T-helper 1 cell treated with Interleukin-12 subunit alpha and Interleukin-12 subunit beta and Interleukin-4 antibody, amounts not matched to agents 30 ng/mL and 1 ng/mL, for 36 hours (primary cell): ENCODE data around the gene SLC45A3. TPM values are rescaled to one million over a fixed set of nuclear protein-coding genes. Genes with fewer than 3 reads are reported as not detected.

Source experiments
- intact Hi-C: fragments of 100-400 bp; cut with micrococcal nuclease; formaldehyde crosslinking; loops from one replicate; pipeline ENCODE4 v1.15.1; 2024
- total RNA-seq: library from RNA; stranded (reverse); gene quantifications from 2 replicates; pipeline ENCODE4 v1.2.3, GENCODE V29; 2022

The SLC45A3 gene
- total RNA-seq, 1 donor from 2014 or later: 0.27 TPM

- intact Hi-C loops: no loop called here
Observed at GRCh38 chr1:205612104-205612503, 68.2 kb downstream of the SLC45A3 start.

DNA sequence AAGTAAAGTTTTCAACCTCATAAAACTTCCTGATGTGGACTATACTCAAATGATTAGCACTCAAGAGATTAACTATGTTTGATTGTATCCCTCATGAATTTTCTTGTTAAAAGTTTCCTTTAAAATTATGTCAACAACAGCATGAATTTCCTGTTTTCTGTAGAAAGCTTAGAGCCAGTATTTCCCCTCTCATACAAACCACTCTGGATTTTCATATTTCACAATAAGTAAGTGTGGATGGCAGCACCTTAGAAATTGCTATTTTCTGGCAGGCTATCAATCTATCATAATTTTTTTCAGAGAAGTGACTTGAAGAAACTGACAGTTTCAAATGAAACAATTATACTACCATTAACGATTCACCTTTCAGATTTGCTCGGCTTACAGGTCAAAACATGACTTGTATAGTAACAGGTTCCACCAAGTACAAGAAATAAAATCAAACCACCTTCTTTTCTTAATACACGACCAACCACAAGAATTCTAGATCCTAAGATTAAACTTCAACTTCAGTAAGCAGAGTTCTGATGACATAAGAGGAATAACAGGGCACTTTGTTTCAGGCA, 69.3 kb downstream of the SLC45A3 start:
- intact Hi-C loops: loop anchor here (2.0 kb wide), 1 partner anchor 14 kb away; no protein-coding TSS in a partner anchor

GRCh38 chr1:205610036-205610435, 70.3 kb downstream of the SLC45A3 start:
- intact Hi-C loops: loop anchor here (2.0 kb wide), 1 partner anchor 15 kb away; no protein-coding TSS in a partner anchor

Other genes starting within 250 kb of the SLC45A3 start
- 0.51 and 0.68 TPM in 2 replicates for gene BLACAT1, start 224.5 kb downstream of the SLC45A3 start, total RNA-seq
- 0.07 and 0.98 TPM in 2 replicates for gene CDK18, start 175.8 kb downstream of the SLC45A3 start, total RNA-seq
- gene ELK4, start 48.5 kb downstream of the SLC45A3 start, total RNA-seq: 107 and 115 TPM in 2 replicates
- 135 and 148 TPM in 2 replicates for gene NUCKS1, start 69.7 kb upstream of the SLC45A3 start, total RNA-seq
- 78.4 and 86.3 TPM in 2 replicates for gene RAB29, start 95.0 kb upstream of the SLC45A3 start, total RNA-seq
- 19.8 and 19.9 TPM in 2 replicates for gene SLC41A1, start 132.7 kb upstream of the SLC45A3 start, total RNA-seq
- gene PM20D1, start 169.6 kb upstream of the SLC45A3 start, total RNA-seq: 0.34 and 0.78 TPM in 2 replicates